ENCODE data around the gene FBXL17. TPM values are rescaled to one million over a fixed set of nuclear protein-coding genes. Genes with fewer than 3 reads are reported as not detected.

FBXL17 gene
- total RNA-seq, 4 donors from 2014 or later: 16.1 to 31.8 (median 18.8) TPM

- 74 to 78% methylated on average over 6 of the region's 6 CpGs for WGBS, 2 donors
- no peak for DNase-seq (ENCODE audit: low spot score in 2 of 2)
- TF ChIP-seq CTCF (IDR thresholded peaks at IDR 0.05): no peak
- no peak for TF ChIP-seq POLR2A (IDR thresholded peaks at IDR 0.05)
- intact Hi-C loops (cut with DNase I; ENCODE audit: low total_unique reads): no loop called here
- H3K4me3 ChIP-seq (ENCODE audit: low read depth, poor library complexity, severe bottlenecking): no peak overlapping the region
Observed at GRCh38 chr5:107826311-107827000, 555.4 kb downstream of the FBXL17 start.

GRCh38 chr5:107824821-107825220 is 557.1 kb downstream of the FBXL17 start:
- DNase-seq (ENCODE audit: low spot score in 2 of 2): no peak
- intact Hi-C loops (cut with DNase I; ENCODE audit: low total_unique reads): no loop called here
- TF ChIP-seq CTCF (IDR thresholded peaks at IDR 0.05): no peak
- no peak overlapping the region for H3K4me3 ChIP-seq (ENCODE audit: low read depth, poor library complexity, severe bottlenecking)
- 62 to 80% methylated on average over 1 of the region's 1 CpG for WGBS, 2 donors

- DNase-seq (ENCODE audit: low spot score in 2 of 2): no peak
- no peak overlapping the region for H3K4me3 ChIP-seq (ENCODE audit: low read depth, poor library complexity, severe bottlenecking)
- 88 to 93% methylated on average over 3 of the region's 3 CpGs for WGBS, 2 donors
- TF ChIP-seq POLR2A (IDR thresholded peaks at IDR 0.05): no peak
- intact Hi-C loops (cut with DNase I; ENCODE audit: low total_unique reads): no loop called here
Observed at GRCh38 chr5:107821288-107821687, 560.6 kb downstream of the FBXL17 start.

GRCh38 chr5:107820429-107820828 is 561.5 kb downstream of the FBXL17 start:
- DNase-seq (ENCODE audit: low spot score in 2 of 2): no peak
- intact Hi-C loops (cut with DNase I; ENCODE audit: low total_unique reads): no loop called here
- TF ChIP-seq POLR2A (IDR thresholded peaks at IDR 0.05) (no peak), CTCF (IDR thresholded peaks at IDR 0.05) (no peak)
- 74 to 78% methylated on average over 4 of the region's 4 CpGs for WGBS, 2 donors
- no peak overlapping the region for H3K4me3 ChIP-seq (ENCODE audit: low read depth, poor library complexity, severe bottlenecking)

- intact Hi-C loops (cut with DNase I; ENCODE audit: low total_unique reads): no loop called here
- no peak for DNase-seq (ENCODE audit: low spot score in 2 of 2)
- H3K4me3 ChIP-seq (ENCODE audit: low read depth, poor library complexity, severe bottlenecking): no peak overlapping the region
- WGBS, 2 donors: 84 to 89% methylated on average over 2 of the region's 2 CpGs
- TF ChIP-seq POLR2A (IDR thresholded peaks at IDR 0.05): no peak
- TF ChIP-seq CTCF (IDR thresholded peaks at IDR 0.05): no peak
Observed at GRCh38 chr5:107817951-107818350, 563.9 kb downstream of the FBXL17 start.

GRCh38 chr5:107817436-107817835 is 564.5 kb downstream of the FBXL17 start:
- TF ChIP-seq POLR2A (IDR thresholded peaks at IDR 0.05) (no peak), CTCF (IDR thresholded peaks at IDR 0.05) (no peak)
- no peak for DNase-seq (ENCODE audit: low spot score in 2 of 2)
- WGBS, 2 donors: 77 to 85% methylated on average over 3 of the region's 3 CpGs
- H3K4me3 ChIP-seq (ENCODE audit: low read depth, poor library complexity, severe bottlenecking): no peak overlapping the region
- intact Hi-C loops (cut with DNase I; ENCODE audit: low total_unique reads): no loop called here
